Subcutaneous preadipocyte (primary cell): ENCODE data around the gene RGS6. TPM values are rescaled to one million over a fixed set of nuclear protein-coding genes. Genes with fewer than 3 reads are reported as not detected.

Experiments used
- small RNA-seq: library from RNA; depleted of rRNA; stranded (forward); fragments of <200 nt; gene quantifications from one replicate; pipeline ENCODE3, GENCODE V24; 2012
- total RNA-seq: library from RNA; depleted of rRNA; stranded (reverse); fragments of >200 nt; gene quantifications from 2 replicates; pipeline ENCODE4 v1.2.3, GENCODE V29; 2012

The RGS6 gene
- not detected in 2 replicates for total RNA-seq

DNA sequence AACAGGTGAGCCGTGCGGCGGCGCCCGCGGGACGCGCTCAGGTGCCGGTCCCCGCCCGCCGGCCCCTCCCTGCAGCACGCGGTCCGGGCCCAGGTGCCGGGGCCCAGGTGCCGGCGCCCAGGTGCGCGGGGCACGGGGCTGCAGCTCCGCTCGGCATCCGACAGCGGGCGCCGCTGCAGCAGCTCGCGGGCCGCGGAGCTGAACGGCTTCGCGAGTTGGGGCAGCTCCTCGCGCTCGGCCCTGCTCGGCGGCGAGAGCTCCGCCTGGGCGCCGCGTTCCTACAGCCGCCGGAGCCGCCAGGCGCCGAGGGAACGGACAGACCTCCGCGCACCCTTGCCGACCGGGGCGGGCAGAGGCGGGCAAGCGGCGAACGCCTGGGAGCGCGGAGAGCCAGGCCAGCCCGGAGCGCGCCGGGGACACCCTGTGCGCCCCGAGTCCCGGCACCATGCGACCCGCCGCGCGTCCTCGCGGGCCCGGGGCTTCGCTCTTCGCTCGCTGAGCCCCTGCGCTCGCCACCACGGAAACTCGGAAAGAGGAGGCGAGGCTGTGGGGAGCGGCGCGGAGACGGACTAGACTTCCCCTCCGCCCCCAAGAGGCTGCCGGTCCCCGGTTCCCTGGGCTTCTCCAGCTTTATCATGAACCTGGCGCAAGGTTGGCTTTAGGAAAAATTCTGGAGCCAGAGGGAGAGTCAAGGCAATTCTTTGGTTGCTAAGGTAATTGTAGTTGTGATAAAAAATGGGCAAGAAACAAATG is at the start of gene RGS6:
Gene RGS6 (plus strand): TSS at position 201 of the 753 bp plus-strand sequence.

Small RNA genes within 50 kb of the gene (small RNA-seq; reads per million reads assigned to genes)
- gene MIR7843 (not detected), gene RF00019 (not detected)
